GM18520 (cell line): ENCODE results near the gene NGEF.

Experiments used
- ATAC-seq: cut with Tn5 transposase; IDR thresholded peaks from one replicate; pipeline ENCODE4 v1.9.1; 2021; ENCODE audit not compliant: unreplicated experiment

NGEF gene

GRCh38 chr2:232846055-232846454 lies 167.0 kb downstream of the NGEF start:
- ATAC-seq, result no peak

GRCh38 chr2:232843834-232844233 lies 169.2 kb downstream of the NGEF start:
- no peak for ATAC-seq

- ATAC-seq, result no peak
Observed at GRCh38 chr2:232842689-232843088, 170.4 kb downstream of the NGEF start.

- no peak for ATAC-seq
Observed at GRCh38 chr2:232839411-232840079, 173.5 kb downstream of the NGEF start.

DNA sequence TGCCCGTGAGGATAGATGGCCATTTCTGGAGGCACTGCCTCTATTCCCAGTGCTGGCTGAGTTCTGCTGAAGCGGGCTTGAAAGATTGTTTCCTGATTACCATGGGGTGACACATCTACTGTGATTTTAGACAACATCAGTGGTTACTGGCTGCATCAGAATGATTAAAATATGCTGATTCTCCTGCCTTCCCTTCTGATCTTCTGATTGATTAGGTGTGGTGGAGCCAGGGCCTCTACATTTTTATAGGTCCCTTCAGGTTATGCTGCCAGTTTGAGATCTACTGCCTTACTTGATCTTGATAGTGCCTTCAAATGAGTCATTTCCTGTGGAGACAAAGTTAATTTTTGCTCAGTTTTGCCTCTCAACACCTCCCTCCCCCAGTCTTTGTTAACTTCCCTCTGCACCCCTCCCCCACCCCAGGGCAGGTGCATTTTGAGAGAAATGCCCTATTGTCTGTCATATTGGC lies 174.6 kb downstream of the NGEF start:
- peak; percentile 48 for ATAC-seq

DNA sequence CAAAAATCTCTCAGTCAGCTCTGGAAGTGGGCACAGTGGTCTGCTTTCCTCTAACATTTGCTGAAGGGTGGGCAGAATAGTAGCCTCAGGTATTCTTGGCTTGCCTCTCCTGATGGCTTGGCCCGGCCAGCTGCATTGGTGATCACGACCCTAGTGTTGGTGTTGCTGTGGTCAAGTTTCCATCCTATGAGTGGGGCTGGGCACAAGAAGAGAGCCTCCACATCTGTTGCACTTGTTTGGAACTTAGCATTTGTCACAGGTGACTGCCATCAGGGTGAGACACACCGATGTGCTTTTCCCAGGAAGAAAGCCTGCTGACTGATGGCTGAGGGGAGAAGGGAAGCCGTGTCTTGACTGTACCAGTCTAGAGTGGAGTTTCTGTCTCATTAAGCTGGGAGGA lies 176.1 kb downstream of the NGEF start:
- ATAC-seq, result no peak

DNA sequence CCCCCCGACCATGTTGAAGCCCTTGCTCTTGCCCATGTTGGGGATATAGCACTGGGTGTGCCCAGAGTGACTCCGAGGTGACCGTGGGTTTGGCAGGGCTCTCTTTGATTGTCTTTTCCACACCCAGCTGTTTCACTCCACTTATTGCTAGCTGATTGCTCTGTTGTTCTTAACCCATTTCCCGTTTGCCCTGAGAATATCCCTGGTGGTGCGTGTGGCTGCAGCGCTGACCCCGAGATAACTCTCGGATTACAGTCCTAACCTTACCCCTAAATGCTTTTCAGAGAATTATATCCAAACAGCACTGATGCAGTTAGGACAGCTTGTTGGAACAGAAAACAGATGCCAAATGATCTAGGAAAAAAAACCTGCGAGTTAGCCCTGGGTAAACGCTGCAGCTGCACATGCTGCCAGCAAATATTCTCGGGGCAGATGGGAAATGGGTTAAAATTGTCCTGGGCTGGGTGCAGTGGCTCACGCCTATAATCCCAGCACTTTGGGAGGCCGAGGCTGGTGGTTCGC lies 177.3 kb downstream of the NGEF start:
- ATAC-seq, result no peak

- no peak for ATAC-seq
Observed at GRCh38 chr2:232833830-232834229, 179.2 kb downstream of the NGEF start.

- ATAC-seq, result no peak
Observed at GRCh38 chr2:232831496-232831895, 181.6 kb downstream of the NGEF start.

DNA sequence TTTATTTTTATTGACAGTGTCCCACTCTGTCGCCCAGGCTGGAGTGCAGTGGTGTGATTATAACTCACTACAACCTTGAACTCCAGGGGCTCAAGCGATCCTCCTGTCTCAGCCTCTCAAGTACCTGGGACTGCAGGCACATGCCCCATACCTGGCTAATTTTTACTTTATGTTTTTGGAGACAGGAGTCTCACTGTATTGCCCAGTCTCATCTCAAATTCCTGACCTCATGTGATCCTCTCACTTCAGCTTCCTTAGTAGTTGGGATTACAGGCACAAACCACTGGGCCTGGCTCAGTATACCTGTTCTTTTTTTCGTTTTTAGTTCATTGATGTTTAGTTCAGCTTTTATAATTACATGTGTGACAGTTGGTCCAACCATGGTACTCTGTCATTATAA lies 183.1 kb downstream of the NGEF start:
- ATAC-seq, result no peak
